ENCODE measurements around the gene HAGH.

Gene HAGH

DNA sequence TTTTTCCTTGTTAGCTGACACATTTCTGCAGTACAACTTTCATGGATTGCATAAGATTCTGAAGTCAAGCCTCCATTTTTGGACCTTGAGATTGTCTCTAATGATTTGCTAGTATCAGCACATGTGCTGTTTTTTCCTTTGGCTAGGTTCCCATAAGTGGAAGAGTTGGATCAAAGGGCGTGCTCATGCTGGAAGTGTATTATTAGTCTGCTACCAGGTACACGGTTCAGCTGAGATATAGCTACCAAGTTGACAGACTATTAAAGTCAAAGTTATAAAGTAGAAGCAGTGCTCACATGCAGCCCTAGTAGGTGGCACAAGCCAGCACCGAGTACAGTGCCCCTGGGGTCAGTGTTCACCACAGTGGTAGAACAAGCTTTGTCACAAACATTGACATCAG, 3.6 kb upstream of the HAGH start:
- H3K27ac ChIP-seq: no peak overlapping the region
- TF ChIP-seq, protein P1, sequence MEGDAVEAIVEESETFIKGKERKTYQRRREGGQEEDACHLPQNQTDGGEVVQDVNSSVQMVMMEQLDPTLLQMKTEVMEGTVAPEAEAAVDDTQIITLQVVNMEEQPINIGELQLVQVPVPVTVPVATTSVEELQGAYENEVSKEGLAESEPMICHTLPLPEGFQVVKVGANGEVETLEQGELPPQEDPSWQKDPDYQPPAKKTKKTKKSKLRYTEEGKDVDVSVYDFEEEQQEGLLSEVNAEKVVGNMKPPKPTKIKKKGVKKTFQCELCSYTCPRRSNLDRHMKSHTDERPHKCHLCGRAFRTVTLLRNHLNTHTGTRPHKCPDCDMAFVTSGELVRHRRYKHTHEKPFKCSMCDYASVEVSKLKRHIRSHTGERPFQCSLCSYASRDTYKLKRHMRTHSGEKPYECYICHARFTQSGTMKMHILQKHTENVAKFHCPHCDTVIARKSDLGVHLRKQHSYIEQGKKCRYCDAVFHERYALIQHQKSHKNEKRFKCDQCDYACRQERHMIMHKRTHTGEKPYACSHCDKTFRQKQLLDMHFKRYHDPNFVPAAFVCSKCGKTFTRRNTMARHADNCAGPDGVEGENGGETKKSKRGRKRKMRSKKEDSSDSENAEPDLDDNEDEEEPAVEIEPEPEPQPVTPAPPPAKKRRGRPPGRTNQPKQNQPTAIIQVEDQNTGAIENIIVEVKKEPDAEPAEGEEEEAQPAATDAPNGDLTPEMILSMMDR (conservative IDR thresholded peaks at IDR 0.05): no peak

DNA sequence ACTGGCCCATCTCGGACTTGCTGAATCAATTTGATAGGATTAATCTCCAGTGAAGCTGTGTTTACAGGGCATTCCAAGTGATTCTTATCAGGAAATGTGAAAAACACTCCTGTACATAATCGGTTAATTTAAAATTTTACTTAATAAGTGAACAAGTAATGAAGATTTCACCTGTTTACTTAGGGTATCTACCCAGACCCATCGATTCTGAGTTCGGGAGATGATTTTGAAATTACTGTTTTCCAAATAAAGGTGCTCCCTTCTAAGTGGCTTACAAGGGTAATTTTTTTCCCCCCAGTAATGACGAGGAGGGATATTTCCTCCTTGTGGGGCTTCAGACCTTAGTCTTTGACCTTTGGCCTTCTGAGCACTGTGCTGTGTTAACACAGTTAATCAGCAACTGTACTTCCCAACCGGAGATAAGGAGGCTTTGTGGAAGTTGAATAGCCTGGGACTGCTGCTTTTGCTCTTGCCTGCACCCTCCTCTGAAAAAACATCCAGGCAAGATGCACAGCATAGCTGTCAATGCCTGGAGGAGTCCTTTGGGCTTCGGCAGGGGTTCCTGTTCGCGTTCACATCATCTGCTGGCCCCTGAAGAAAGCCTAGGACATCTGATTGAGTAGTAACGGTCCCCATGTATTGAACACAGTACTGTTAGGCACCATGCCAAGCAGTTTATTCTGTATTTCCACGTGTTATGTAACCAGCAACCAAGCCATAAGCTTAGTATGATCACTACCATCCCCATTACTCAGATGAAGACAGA, 2.2 kb upstream of the HAGH start:
- TF ChIP-seq, protein P1 (conservative IDR thresholded peaks at IDR 0.05): no peak
- H3K27ac ChIP-seq: no peak overlapping the region; the same call in 1 of the 2 replicates

- H3K27ac ChIP-seq: peak overlapping the region; percentile 80
These were observed 548 bp downstream of the HAGH start for GRCh38 chr16:1825864-1826690.

GRCh38 chr16:1825381-1825863, 1.2 kb downstream of the HAGH start:
- TF ChIP-seq, protein P1 (conservative IDR thresholded peaks at IDR 0.05): no peak
- H3K27ac ChIP-seq: peak overlapping the region; percentile 80

More at GRCh38 chr16:1825864-1826690, 548 bp downstream of the HAGH start:
- TF ChIP-seq, protein P1 (conservative IDR thresholded peaks at IDR 0.05): peak; percentile 20; the same call in 1 of the 2 replicates

DNA sequence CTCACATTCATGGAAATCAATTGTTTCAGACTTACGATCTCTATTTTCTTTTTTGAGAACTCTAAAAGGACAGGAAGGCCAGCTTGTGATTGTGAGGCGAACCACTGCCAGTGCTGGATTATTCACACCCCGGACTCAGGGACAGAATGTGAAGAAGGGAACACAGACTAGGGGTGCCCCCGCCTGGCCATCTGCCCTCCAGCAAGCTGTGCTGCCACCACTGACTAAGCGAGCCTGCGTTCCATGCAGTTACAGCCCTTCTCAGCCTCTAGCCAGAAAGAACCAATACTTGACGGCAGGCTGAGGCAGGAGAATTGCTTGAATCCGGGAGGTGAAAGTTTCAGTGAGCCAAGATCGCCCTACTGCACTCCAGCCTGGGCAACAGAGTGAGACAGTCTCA, 2.8 kb downstream of the HAGH start:
- H3K27ac ChIP-seq: no peak overlapping the region
- TF ChIP-seq, protein P1 (conservative IDR thresholded peaks at IDR 0.05): no peak

DNA sequence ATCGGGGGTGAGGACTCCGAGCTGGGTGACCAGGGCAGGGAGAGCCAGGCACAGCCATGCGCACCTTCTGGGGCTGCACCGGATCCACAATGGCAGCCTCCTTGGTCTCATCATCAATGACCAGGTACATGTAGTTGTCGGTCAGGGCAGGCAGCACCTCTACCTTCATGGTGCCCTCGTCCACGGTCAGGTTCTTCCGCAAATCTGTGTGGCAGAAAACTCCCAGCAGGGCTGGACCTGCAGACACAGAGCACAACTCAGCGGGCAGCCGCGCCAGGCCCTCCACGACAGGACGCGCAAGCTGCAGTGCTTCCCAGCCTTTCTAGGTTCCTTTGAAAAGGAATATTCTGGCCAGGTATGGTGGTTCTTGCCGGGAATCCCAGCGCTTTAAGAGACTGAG, 3.8 kb downstream of the HAGH start:
- TF ChIP-seq, protein P1 (conservative IDR thresholded peaks at IDR 0.05): no peak
- no peak overlapping the region for H3K27ac ChIP-seq

All from VCaP (cell line).